Measurements from ENCODE around the gene CIB4.

The CIB4 gene

GRCh38 chr2:26540961-26541360 lies 100.2 kb downstream of the CIB4 start:
- DNase-seq: no peak

DNA sequence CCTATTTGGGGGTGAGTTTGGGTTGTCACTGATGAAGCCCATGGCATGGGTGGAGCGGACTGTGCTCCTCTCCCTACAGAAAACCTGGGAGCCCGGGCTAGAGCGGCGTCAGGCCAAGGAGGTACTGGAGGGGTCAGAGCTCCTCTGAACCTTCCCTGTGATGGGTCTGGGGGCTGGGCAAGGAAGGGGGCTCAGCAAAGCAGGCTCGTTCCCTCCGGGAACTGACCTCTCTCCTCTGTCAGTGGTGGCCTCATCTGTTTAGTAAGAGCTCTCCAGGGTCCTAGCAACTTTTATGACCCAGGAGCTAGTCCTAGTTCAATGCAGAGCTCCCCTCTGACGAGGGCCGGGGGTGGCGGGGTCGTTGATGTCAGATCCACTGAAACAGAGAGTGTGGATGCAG lies 100.9 kb downstream of the CIB4 start:
- DNase-seq: no peak

DNA sequence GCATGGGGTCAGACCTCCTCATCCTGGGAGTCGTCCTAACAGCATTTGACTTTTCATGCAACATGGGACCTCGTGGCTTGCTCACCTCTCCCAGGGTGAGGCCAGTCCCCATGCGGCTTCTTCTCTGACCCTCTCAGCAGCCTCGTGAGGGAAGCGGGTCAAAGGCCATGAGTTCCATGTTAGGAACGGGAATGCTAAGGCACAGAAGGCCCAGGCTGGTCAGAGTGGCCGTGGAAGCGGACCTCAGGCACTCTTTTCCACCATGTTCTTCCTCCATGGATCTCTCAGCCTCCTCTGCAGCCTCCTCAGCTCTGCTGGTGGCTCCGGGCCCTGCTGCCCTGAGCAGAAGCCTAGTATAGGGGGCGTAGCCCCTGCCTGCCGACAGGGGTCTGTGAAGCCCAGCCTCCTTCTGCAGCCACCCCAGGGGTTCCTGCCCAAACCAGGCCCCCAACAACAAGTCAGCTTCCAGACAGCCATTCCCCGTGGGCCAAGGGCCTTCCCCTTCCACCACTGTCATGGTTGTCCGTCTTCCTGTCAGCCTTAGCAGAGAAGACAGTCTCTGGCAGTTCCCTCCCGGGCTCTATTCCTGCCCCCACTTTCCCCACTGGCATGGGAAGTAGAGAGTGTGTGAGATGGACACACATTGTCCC lies 103.2 kb downstream of the CIB4 start:
- DNase-seq: no peak

- no peak for DNase-seq
Measured at GRCh38 chr2:26537069-26537825, 103.9 kb downstream of the CIB4 start.

DNA sequence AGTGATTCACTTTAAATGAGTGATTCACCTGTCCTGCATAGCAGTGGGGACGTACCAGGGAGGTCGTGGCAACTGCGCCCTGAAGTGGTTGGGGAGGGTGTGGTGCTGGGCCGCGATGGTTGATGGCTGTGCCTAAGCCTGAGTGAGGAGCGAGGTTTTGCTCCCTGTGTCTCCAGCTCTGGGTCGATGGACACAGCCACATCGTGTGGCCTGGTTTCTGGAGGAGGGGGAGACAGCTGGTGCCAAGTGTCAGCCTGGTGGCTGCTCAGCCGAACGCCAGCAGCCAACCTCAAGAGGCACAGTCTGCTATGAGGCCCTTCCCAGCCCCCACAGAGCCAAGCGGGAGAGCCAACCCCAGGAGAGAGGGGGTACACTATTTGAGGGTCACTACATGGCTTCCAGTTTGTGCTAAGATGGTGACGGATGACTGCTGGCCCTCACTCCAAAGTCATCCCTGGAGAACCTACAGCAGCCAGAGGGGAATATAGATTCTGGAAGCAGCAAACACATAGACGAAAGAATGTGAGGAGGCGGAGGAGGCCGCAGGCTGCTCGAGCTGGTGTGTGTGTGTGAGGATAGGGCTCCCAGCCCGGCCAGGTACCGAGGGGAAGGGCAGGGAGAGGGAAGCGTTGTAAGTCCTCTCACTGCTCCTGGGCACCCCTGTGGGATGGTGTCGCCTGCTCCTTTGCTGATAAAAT lies 104.6 kb downstream of the CIB4 start:
- DNase-seq: no peak

GRCh38 chr2:26535663-26536275 lies 105.4 kb downstream of the CIB4 start:
- no peak for DNase-seq

- no peak for DNase-seq
Measured at GRCh38 chr2:26534865-26535662, 106.1 kb downstream of the CIB4 start.

DNA sequence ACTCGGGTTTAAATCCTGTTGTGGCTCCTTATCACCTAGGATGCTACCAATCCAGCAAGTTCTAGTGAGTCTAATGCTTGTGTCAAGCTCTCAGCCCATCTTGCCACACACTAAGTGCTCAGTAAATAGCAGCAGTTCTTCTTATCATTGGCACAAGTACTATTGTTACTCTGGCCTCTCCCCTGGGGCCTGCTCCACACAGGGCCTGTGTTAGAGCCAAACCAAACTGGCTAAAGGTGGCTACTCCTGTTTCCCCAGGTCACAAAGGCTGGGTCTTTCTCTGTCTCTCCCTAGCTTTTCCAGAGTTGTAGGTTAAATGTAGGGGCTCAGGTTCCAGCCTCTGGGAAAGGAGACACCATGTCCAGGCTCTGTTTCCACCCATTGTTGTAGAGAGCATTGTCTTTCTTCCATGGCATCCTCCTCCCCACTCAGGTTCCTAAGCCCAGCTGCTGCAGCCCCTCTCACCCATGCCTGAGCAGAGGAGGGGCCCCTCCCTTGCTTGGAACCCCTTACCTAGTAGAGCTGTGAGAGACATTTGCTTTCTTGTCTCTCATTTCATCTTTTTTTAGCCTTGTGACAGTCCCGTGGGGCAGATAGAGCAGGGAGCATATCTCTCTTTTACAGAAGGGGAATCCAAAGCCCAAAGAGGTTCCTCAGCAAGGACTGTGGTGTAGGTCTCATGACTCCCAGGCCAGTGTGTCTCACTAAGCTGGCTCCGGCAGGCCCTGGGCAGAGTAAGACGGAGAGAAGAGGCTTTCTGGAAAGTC lies 106.9 kb downstream of the CIB4 start:
- DNase-seq: no peak

DNA sequence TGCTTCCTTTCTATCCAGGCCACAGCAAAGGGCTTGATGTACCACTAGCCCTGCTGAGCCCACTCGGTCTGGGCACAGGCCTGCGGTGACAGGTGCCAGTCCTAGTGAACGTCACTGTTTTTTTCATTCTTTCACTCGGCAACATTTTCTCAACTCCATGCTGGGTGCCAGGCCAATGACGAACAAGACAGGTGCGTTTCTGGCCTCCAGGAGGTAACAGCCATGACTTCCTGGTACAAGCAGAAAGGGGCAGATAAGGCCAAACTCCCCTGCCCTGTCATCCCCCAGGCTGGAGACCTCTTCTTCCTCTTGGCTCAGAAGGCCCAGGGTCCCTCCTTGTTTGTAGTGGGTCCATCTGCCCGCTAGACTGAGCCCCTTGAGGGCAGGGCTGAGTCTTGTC lies 107.5 kb downstream of the CIB4 start:
- DNase-seq: no peak

GRCh38 chr2:26532301-26533250 lies 108.6 kb downstream of the CIB4 start:
- no peak for DNase-seq
